Effector memory CD4-positive, alpha-beta T cell (primary cell): ENCODE results near the gene SRL.
A peak's percentile ranks its signal among the peaks of the same experiment; 100 is the strongest.
"Not testable (repeated sequence)": the region's sequence is repeated elsewhere in the genome, so short reads cannot be mapped to it uniquely, and the experiment has no call there.

ENCODE experiments used
- DNase-seq, 3 donors: peaks; one replicate each; pipeline ENCODE4 v3.0.0-alpha.2; 2020
- H3K27ac ChIP-seq: 2 replicates; pipeline ENCODE4 v1.7.0; 2013; ENCODE audit warnings: mild to moderate bottlenecking, low read length, moderate library complexity; ENCODE audit not compliant: insufficient read depth, poor library complexity, severe bottlenecking
- H3K27me3 ChIP-seq: replicated peaks from 2 replicates; pipeline ENCODE4 v1.7.0; 2013; ENCODE audit warnings: mild to moderate bottlenecking, low read length; ENCODE audit not compliant: insufficient read depth, control insufficient read depth, poor library complexity, severe bottlenecking
- H3K36me3 ChIP-seq: 2 replicates; pipeline ENCODE4 v1.7.0; 2013; ENCODE audit warnings: mild to moderate bottlenecking, low read length, moderate library complexity; ENCODE audit not compliant: control insufficient read depth, insufficient read depth
- H3K4me1 ChIP-seq: 2 replicates; pipeline ENCODE4 v1.7.0; 2013; ENCODE audit warnings: low read length, mild to moderate bottlenecking; ENCODE audit not compliant: control insufficient read depth, insufficient read depth, poor library complexity, severe bottlenecking
- H3K4me3 ChIP-seq: 2 replicates; pipeline ENCODE4 v1.7.0; 2013; ENCODE audit warnings: low read length, low read depth, mild to moderate bottlenecking; ENCODE audit not compliant: insufficient read depth, poor library complexity, severe bottlenecking
- H3K9me3 ChIP-seq: 2 replicates; pipeline ENCODE4 v1.7.0; 2013; ENCODE audit warnings: mild to moderate bottlenecking, low read length, moderate library complexity; ENCODE audit not compliant: control insufficient read depth

Gene SRL

DNA sequence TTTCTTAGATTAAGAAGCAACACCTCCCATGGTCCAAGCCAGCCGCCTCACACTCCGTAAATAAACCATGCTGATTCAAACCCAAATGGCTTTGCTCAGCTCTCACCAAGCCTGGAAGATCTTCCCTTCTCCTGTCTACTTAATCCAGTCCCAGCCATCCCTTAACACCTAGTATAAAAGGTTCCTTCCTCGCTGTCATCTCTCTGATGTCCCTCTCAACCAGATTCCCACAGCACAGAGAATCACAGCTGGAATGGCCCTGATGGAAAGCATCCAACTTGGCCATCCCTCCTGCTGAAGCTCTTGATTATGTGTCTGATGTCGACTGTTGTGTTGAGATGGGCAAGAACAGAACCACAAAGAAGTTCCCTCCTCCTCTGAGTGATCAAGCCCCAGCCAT is 75.1 kb downstream of the SRL start:
- Histone ChIP-seq H3K4me1 (no peaks in the 10 kb centered on the region), H3K4me3 (no peak overlapping the region), H3K27me3 (no peaks in the 10 kb centered on the region), H3K36me3 (no peaks in the 10 kb centered on the region), H3K9me3 (no peaks in the 10 kb centered on the region), H3K27ac (no peak overlapping the region)
- DNase-seq: no peak

GRCh38 chr16:4160658-4161430 is 81.0 kb downstream of the SRL start:
- H3K4me3 ChIP-seq: no peak overlapping the region
- no peaks in the 10 kb centered on the region for H3K27me3 ChIP-seq
- DNase-seq: no peak
- H3K9me3 ChIP-seq: no peaks in the 10 kb centered on the region
- H3K27ac ChIP-seq: no peak overlapping the region
- no peaks in the 10 kb centered on the region for H3K36me3 ChIP-seq
- H3K4me1 ChIP-seq: no peaks in the 10 kb centered on the region

- Histone ChIP-seq H3K36me3 (no peaks in the 10 kb centered on the region), H3K27ac (no peak overlapping the region), H3K4me3 (no peak overlapping the region), H3K27me3 (no peaks in the 10 kb centered on the region), H3K4me1 (no peaks in the 10 kb centered on the region), H3K9me3 (no peaks in the 10 kb centered on the region)
- no peak for DNase-seq
These were observed 82.2 kb downstream of the SRL start for GRCh38 chr16:4159726-4160125.

DNA sequence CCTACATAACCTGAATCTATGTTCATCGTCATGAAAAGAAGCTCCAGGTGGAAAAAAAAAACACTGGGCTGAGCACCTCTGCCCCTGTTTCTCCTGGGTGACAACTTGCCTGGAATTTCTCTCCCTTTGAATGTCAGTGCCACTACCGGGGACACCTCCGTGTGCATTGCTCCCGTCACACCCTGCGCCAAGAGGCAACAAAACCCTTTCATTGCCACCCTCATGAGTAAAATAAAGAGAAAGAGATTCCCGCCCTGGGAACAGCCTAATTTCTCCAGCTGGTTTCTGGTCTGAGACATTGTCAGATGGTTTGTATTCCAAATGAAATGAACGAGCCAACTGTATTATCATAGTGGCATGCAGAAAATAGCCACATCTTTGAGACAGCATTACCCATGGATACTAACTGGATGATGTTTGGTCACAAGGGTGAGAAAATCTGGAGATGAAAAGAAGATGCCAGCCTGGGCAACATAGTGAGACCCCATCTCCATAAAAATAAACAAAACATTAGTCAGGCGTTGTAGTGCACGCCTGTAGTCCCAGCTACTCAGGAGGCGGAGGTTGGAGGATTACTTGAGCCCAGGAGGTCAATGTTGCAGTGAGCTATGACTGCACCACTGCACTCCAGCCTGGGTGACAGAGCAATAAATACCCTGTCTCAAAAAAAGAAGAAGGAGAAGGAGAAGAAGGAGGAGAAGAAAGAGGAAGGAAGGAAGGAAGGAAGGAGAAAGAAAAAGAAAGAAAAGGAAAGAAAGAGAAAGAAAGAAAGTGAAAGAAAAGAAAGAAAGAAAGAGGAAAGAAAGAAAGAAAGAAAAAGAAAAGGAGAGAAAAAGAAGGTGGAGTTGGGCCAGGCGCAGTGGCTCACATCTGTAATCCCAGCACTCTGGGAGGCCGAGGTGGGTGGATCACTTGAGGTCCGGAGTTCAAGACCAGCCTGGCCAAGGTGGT is 83.5 kb downstream of the SRL start:
- no peaks in the 10 kb centered on the region for H3K36me3 ChIP-seq
- no peak overlapping the region for H3K4me3 ChIP-seq
- no peaks in the 10 kb centered on the region for H3K4me1 ChIP-seq
- DNase-seq: no peak
- no peaks in the 10 kb centered on the region for H3K27me3 ChIP-seq
- no peak overlapping the region for H3K27ac ChIP-seq
- H3K9me3 ChIP-seq: no peaks in the 10 kb centered on the region

DNA sequence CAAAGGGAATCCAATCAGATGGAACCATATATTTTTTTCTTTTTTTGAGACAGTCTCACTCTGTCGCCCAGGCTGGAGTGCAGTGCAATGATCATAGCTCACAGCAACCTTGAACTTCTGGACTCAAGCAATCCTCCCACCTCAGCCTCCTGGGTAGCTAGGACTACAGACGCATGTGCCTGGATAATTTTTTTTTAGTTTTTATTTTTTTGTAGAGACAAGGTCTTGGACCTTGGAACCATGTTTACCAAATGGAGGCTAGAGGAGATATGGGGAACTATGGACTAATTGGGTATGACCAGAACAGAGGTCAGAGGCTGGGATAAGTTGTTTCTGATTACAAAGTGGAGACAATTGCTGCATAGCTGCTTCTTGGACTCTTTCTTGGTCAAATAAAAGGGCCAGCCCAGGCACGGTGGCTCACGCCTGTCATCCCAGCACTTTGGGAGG is 84.5 kb downstream of the SRL start:
- H3K9me3 ChIP-seq: no peaks in the 10 kb centered on the region
- no peaks in the 10 kb centered on the region for H3K4me1 ChIP-seq
- no peaks in the 10 kb centered on the region for H3K36me3 ChIP-seq
- no peak overlapping the region for H3K27ac ChIP-seq
- H3K27me3 ChIP-seq: no peaks in the 10 kb centered on the region
- H3K4me3 ChIP-seq: no peak overlapping the region
- DNase-seq: no peak

GRCh38 chr16:4156503-4156902 is 85.4 kb downstream of the SRL start:
- not testable (repeated sequence) for H3K36me3 ChIP-seq, DNase-seq, H3K27ac ChIP-seq, H3K9me3 ChIP-seq, H3K4me1 ChIP-seq, H3K4me3 ChIP-seq, H3K27me3 ChIP-seq

DNA sequence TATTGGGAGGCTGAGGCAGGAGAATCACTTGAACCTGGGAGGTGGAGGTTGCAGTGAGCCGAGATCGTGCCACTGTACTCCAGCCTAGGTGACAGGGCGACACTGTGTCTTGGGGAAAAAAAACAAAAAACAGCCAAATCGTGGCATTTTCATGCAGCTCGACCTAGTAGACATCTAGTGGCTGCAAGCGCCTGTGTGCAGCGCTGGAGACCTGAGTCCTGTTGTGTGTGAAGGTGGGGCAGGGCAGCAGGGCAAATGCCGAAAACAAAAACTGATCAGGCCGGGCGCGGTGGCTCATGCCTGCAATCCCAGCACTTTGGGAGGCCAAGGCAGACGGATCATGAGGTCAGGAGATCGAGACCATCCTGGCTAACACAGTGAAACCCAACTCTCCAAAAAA is 88.5 kb downstream of the SRL start:
- H3K27me3 ChIP-seq, DNase-seq, H3K4me1 ChIP-seq, H3K36me3 ChIP-seq, H3K27ac ChIP-seq, H3K9me3 ChIP-seq, H3K4me3 ChIP-seq: not testable (repeated sequence)

- Histone ChIP-seq H3K4me1 (no peaks in the 10 kb centered on the region), H3K9me3 (no peaks in the 10 kb centered on the region), H3K27ac (no peak overlapping the region), H3K4me3 (no peak overlapping the region), H3K36me3 (no peaks in the 10 kb centered on the region), H3K27me3 (no peaks in the 10 kb centered on the region)
- DNase-seq: no peak
These were observed 89.6 kb downstream of the SRL start for GRCh38 chr16:4152267-4152666.

- Histone ChIP-seq H3K9me3 (no peaks in the 10 kb centered on the region), H3K27ac (no peak overlapping the region), H3K4me1 (no peaks in the 10 kb centered on the region), H3K4me3 (no peak overlapping the region), H3K36me3 (no peaks in the 10 kb centered on the region), H3K27me3 (no peaks in the 10 kb centered on the region)
- DNase-seq: no peak
These were observed 94.6 kb downstream of the SRL start for GRCh38 chr16:4147236-4147635.

GRCh38 chr16:4142268-4142667 is 99.6 kb downstream of the SRL start:
- Histone ChIP-seq H3K4me1 (no peaks in the 10 kb centered on the region), H3K27ac (peak overlapping the region; percentile 20), H3K4me3 (no peak overlapping the region), H3K27me3 (no peaks in the 10 kb centered on the region), H3K9me3 (no peaks in the 10 kb centered on the region), H3K36me3 (no peaks in the 10 kb centered on the region)
- DNase-seq: peak; percentile 21 to 30 (median 26)
